IMR-90 (cell line): ENCODE data around the gene ZNF774. TPM values are rescaled to one million over a fixed set of nuclear protein-coding genes. Genes with fewer than 3 reads are reported as not detected.

Experiments
- ATAC-seq: fragments of 200-7000 bp; cut with Tn5 transposase; 2 replicates; pipeline ENCODE4 v1.9.1; 2020; ENCODE audit warnings: low read depth, mild to moderate bottlenecking, moderate library complexity
- BruUV-seq: library from RNA; stranded (reverse); fragments of 400-500 nt; replicated peaks from 2 replicates; lab custom pipeline; 2021; lab: Mats Ljungman, UMichigan
- CTCF ChIA-PET: fragments of 300-600 bp; formaldehyde crosslinking; extraction: SDS; loops from one replicate; lab custom pipeline; 2021; ENCODE audit warnings: antibody characterized with exemption; lab: Yijun Ruan, JAX
- POLR2A ChIA-PET: fragments of 300-600 bp; sonication (Branson Sonifier 250); formaldehyde crosslinking; loops from one replicate; lab custom pipeline; 2022; ENCODE audit warnings: antibody characterized with exemption; ENCODE audit not compliant: unreplicated experiment; lab: Charles Lee
- DNase-seq: peaks from one replicate; pipeline ENCODE4 v3.0.0; 2013
- H2AFZ ChIP-seq: replicated peaks from 2 replicates; pipeline ENCODE3; 2013; ENCODE audit warnings: low read length, mild to moderate bottlenecking; ENCODE audit not compliant: poor library complexity
- H2AK5ac ChIP-seq: 2 replicates; pipeline ENCODE4 v1.6.1; 2013; ENCODE audit warnings: low read depth, low read length, inconsistent platforms
- H2AK9ac ChIP-seq: replicated peaks from 2 replicates; pipeline ENCODE3; 2013; ENCODE audit warnings: mild to moderate bottlenecking, low read depth, low read length, moderate library complexity; ENCODE audit not compliant: poor library complexity
- H2BK120ac ChIP-seq: 2 replicates; pipeline ENCODE4 v1.6.1; 2013; ENCODE audit warnings: low read depth, low read length, inconsistent platforms
- H2BK15ac ChIP-seq: 3 replicates; pipeline ENCODE4 v1.6.1; 2013; ENCODE audit warnings: low read depth, low read length, inconsistent platforms
- H2BK20ac ChIP-seq: 2 replicates; pipeline ENCODE4 v1.6.1; 2013; ENCODE audit warnings: low read depth, mild to moderate bottlenecking, inconsistent platforms, low read length, moderate library complexity
- H2BK5ac ChIP-seq: 2 replicates; pipeline ENCODE4 v1.6.1; 2013; ENCODE audit warnings: mild to moderate bottlenecking, low read depth, low read length, inconsistent platforms; ENCODE audit not compliant: poor library complexity, severe bottlenecking
- H3K14ac ChIP-seq: replicated peaks from 2 replicates; pipeline ENCODE4 v1.6.1; 2013; ENCODE audit warnings: low read depth, low read length, inconsistent platforms
- H3K18ac ChIP-seq: 2 replicates; pipeline ENCODE4 v1.6.1; 2013; ENCODE audit warnings: low read depth, low read length, control low read depth
- H3K23ac ChIP-seq: 2 replicates; pipeline ENCODE4 v1.6.1; 2013; ENCODE audit warnings: low read depth, low read length, inconsistent platforms
- H3K27ac ChIP-seq: 2 replicates; pipeline ENCODE4 v1.5.1; 2013; ENCODE audit warnings: mild to moderate bottlenecking, control low read depth, low read length; ENCODE audit not compliant: insufficient read depth
- H3K27me3 ChIP-seq: 2 replicates; pipeline ENCODE4 v1.6.1; 2013; ENCODE audit warnings: low read length; ENCODE audit not compliant: control insufficient read depth, insufficient read depth
- H3K36me3 ChIP-seq: 2 replicates; pipeline ENCODE4 v1.6.1; 2013; ENCODE audit warnings: low read length, mixed read lengths; ENCODE audit not compliant: control insufficient read depth, insufficient read depth
- H3K4ac ChIP-seq: 2 replicates; pipeline ENCODE4 v1.6.1; 2013; ENCODE audit warnings: low read depth, low read length, inconsistent platforms
- H3K4me1 ChIP-seq: 2 replicates; pipeline ENCODE4 v1.6.1; 2013; ENCODE audit warnings: low read length, mixed read lengths; ENCODE audit not compliant: control insufficient read depth, insufficient read depth
- H3K4me2 ChIP-seq: 2 replicates; pipeline ENCODE4 v1.6.1; 2013; ENCODE audit warnings: low read depth, mild to moderate bottlenecking, control low read depth, low read length, moderate library complexity
- H3K4me3 ChIP-seq: 2 replicates; pipeline ENCODE4 v1.5.1; 2013; ENCODE audit warnings: low read depth, mild to moderate bottlenecking, control low read depth, low read length, moderate library complexity; ENCODE audit not compliant: insufficient read depth
- H3K56ac ChIP-seq: 2 replicates; pipeline ENCODE4 v1.6.1; 2013; ENCODE audit warnings: low read length, inconsistent platforms; ENCODE audit not compliant: insufficient read depth; ENCODE audit errors: extremely low read depth
- H3K79me1 ChIP-seq, 2 experiments: 2 replicates each; pipeline ENCODE4 v1.6.1; 2013; ENCODE audit warnings: low read length in 2 of 2, inconsistent platforms in 1 of 2, low read depth in 1 of 2
- H3K9ac ChIP-seq: 2 replicates; pipeline ENCODE4 v1.6.1; 2013; ENCODE audit warnings: low read depth, low read length, control low read depth
- H3K9me1 ChIP-seq: 2 replicates; pipeline ENCODE4 v1.6.1; 2013; ENCODE audit warnings: low read length, inconsistent platforms; ENCODE audit not compliant: insufficient read depth
- H3K9me3 ChIP-seq: 2 replicates; pipeline ENCODE4 v1.6.1; 2013; ENCODE audit warnings: low read length; ENCODE audit not compliant: control insufficient read depth, insufficient read depth
- H4K20me1 ChIP-seq: 2 replicates; pipeline ENCODE4 v1.6.1; 2013; ENCODE audit warnings: low read length, inconsistent platforms; ENCODE audit not compliant: insufficient read depth
- H4K5ac ChIP-seq: 2 replicates; pipeline ENCODE4 v1.6.1; 2013; ENCODE audit warnings: mild to moderate bottlenecking, low read depth, low read length, control low read depth
- H4K8ac ChIP-seq, 2 experiments: 2 replicates each; pipeline ENCODE4 v1.6.1; 2013; ENCODE audit warnings: low read depth in 2 of 2, low read length in 2 of 2, control low read depth in 1 of 2, inconsistent platforms in 1 of 2
- H4K91ac ChIP-seq: 2 replicates; pipeline ENCODE4 v1.6.1; 2013; ENCODE audit warnings: low read depth, low read length, inconsistent platforms; ENCODE audit not compliant: insufficient read depth
- CEBPB ChIP-seq: IDR thresholded peaks from 2 replicates; pipeline ENCODE4 v1.6.1; 2012; ENCODE audit warnings: low read depth, low read length, improper control_type of control experiment
- RAD21 ChIP-seq: IDR thresholded peaks from 2 replicates; pipeline ENCODE4 v1.6.1; 2012; ENCODE audit warnings: low read length, improper control_type of control experiment
- WGBS, 2 experiments: methylation state at CpG; one replicate each; pipeline versions ENCODE4 v1.1.5 to v1.1.7; 2013; ENCODE audit warnings: missing lambda C conversion rate in 2 of 2; ENCODE audit not compliant: insufficient read length in 1 of 2; ENCODE audit errors: extremely low coverage in 2 of 2; 5-methylcytosine and 5-hydroxymethylcytosine counted together
- dilution Hi-C: fragments of 300-500 bp; cut with HindIII; formaldehyde crosslinking; loops from one replicate; pipeline ENCODE4 v1.14.3; 2018; ENCODE audit warnings: low sequenced_read_pairs; ENCODE audit not compliant: unreplicated experiment
- in situ Hi-C: fragments of 300-500 bp; cut with MboI; formaldehyde crosslinking; loops from 3 replicates; pipeline ENCODE4 v1.14.3; 2019; ENCODE audit warnings: low sequenced_read_pairs, inconsistent platforms, mixed read lengths
- intact Hi-C: fragments of 100-400 bp; cut with micrococcal nuclease; formaldehyde crosslinking; loops from 2 replicates; pipeline ENCODE4 v1.10.0; 2022
- polyA plus RNA-seq, 3 experiments: library from polyadenylated mRNA; depleted of rRNA; stranded (reverse); fragments of >200 nt; gene quantifications; 2 replicates each; pipeline ENCODE4 v1.2.3, GENCODE V29; 2012; ENCODE audit warnings: low replicate concordance in 1 of 3
- total RNA-seq: library from RNA; depleted of rRNA; stranded (reverse); fragments of >200 nt; gene quantifications from 2 replicates; pipeline ENCODE4 v1.2.3, GENCODE V29; 2012

The ZNF774 gene
- total and polyA plus RNA-seq, 2 of the 4 experiments (the other 2 are of a cell fraction), result 0.91 to 1.1 TPM

- H2BK5ac ChIP-seq, result no peak overlapping the region
- peak overlapping the region; percentile 33; the same call in 1 of the 2 replicates for H2AK5ac ChIP-seq
- H3K79me1 ChIP-seq, result no peaks in the 10 kb centered on the region
- H4K91ac ChIP-seq, result no peak overlapping the region
- H3K27me3 ChIP-seq, result no peaks in the 10 kb centered on the region; the same call in 1 of the 2 replicates
- H4K20me1 ChIP-seq, result no peaks in the 10 kb centered on the region
- no peaks in the 10 kb centered on the region for H3K9me3 ChIP-seq
- WGBS, 2 experiments, result no CpG with 5 or more reads among the region's 5 CpGs
- no peak overlapping the region for H3K9ac ChIP-seq
- no peak overlapping the region; the same call in 1 of the 2 replicates for H3K27ac ChIP-seq
- DNase-seq, result peak; percentile 56
- no peak overlapping the region for H4K5ac ChIP-seq
- H2AFZ ChIP-seq, result no peak overlapping the region
- dilution Hi-C loops (no loop called here), in situ Hi-C loops (loop anchor here (25.0 kb wide), 1 partner anchor 572 kb away; the partner anchor contains the start of gene FES), intact Hi-C loops (no loop called here)
- POLR2A ChIA-PET, result interaction anchor here (0.6 to 0.7 kb wide), 2 partner anchors 50 to 161 kb away, joined by 3 to 13 read pairs; partner anchors contain the start of gene NGRN
- no peak overlapping the region for H4K8ac ChIP-seq
- H3K36me3 ChIP-seq, result no peaks in the 10 kb centered on the region
- no peak overlapping the region for H3K4me3 ChIP-seq
- H3K23ac ChIP-seq, result no peak overlapping the region; the same call in 1 of the 2 replicates
- no peak overlapping the region for H3K4me2 ChIP-seq
- H2BK15ac ChIP-seq, result no peak overlapping the region
- no peak overlapping the region for H2AK9ac ChIP-seq
- no peak overlapping the region for H3K18ac ChIP-seq
- ATAC-seq, result no peak
- TF ChIP-seq CEBPB, result peak; percentile 55
- TF ChIP-seq RAD21, result no peak
- no peaks in the 10 kb centered on the region; the same call in 1 of the 2 replicates for H3K9me1 ChIP-seq
- BruUV-seq, result no TSS peak
- peak overlapping the region; percentile 76; the same call in 1 of the 2 replicates for H3K14ac ChIP-seq
- no peak overlapping the region for H3K56ac ChIP-seq
- H3K4me1 ChIP-seq, result peaks cover 4% of the 10 kb centered on the region
- H2BK20ac ChIP-seq, result no peak overlapping the region
- peak overlapping the region; percentile 50; the same call in 1 of the 2 replicates for H3K4ac ChIP-seq
- no peak overlapping the region for H2BK120ac ChIP-seq
- CTCF ChIA-PET, result no interaction called here
These were observed 36.7 kb upstream of the ZNF774 start for GRCh38 chr15:90315278-90315982.
